TTC549 (cell line): ENCODE results near the gene KRTAP10-12.

Experiments
- FAIRE-seq: peaks from 2 replicates; lab custom pipeline; 2012; peaks lifted over from hg19 to GRCh38; lab: Jason Lieb, UNC

KRTAP10-12 gene

DNA sequence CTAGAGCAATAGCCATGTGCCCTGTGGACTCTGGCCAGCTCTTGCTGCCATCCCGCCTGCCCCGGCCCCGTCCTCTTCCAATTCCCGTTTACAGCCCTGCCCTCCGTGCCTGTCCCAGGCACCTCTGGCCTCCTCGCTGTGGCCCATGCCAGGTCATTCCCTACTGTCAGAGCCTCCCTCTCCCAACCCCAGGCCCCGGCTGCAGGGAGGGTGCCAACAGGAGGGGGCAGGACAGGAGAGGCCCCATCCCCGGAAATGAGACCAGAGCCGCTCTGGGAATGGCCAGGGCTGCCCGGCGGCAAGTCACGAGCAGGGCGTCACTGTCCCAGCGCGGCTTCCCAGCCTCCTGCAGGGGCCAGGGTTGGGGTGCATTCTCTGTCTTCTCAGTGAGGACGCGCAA, 37.9 kb downstream of the KRTAP10-12 start:
- no peak for FAIRE-seq

DNA sequence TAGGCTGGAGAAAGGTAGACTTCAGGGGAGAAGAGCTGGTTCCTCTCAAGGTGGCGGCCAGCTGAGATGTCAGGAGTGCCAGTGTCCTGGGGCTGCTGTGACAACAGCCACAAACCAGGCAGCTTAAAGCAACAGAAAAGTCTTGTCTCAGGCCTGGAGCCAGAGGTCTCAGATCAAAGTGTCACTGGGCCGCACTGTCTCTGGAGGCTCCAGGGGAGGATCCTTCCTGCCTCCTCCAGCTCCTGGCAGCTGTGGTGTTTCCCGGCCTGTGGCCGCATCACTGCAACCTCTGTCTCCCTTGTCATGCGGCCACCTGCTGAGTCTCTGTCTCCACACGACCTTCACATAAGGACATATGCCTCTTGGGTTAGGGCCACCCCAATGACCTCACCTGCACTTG, 38.8 kb downstream of the KRTAP10-12 start:
- no peak for FAIRE-seq

DNA sequence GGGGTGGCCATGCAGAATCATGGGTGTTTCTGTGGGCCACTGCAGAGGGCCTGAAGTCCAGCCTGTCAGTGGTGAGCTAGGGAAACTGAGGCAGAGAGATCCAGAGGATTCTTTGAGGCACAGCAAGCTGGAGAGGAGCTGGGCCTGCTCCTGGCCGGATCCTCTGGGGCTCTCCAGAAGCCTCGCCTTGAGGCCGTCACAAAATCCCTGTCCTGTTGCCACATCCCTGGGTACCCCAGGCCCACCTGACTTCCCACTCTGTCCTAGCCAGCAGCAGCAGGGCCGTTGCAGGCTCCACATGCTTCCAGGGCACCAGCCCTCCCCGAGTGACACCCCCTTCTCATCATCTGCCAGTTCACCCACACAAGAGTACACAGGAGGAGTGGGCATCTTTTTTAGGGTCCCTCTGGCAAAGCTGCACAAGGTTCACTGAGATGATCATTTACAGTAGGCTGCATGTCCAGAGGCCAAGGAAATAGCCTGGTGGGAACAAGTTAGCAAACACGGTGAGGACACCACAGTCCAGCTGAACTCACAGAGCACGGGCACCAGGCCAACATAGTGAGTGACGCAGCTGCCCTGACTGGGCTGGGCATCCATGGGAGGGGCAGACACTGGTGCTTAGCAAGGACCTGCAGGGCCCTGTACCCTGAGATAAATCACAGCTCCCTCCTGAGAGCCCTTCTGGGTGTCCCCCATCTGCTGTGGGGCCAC, 39.5 kb downstream of the KRTAP10-12 start:
- FAIRE-seq, result no peak

DNA sequence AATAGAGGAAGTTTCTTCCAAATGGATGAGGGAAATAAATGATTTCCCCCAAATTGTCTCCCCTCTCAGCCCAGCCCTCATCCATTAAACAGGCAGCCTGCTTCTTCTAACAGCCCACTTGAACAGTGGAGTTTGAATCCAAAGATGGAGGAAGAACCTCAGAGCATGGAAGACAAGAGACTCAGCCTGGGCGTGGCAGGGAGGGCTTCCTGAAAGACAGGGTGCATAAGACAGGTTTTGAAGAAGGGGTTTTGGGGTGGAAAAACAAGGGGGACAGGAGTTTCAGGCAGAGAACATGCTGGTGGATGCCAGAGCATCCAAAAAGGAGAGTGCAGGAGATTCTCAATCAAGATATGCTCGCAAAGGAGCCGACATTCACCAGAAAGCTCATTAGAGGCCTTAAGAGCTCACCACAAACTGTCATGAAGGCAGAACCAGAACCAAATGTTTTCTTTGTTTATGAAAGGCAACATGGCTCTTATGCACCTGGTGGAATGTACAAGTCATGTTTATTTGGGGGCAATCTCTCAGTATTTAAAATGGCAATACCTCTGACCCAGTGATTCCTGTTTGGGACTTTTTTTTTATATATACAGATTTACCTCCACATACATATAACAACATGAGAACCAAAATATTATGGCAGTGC, 40.9 kb downstream of the KRTAP10-12 start:
- no peak for FAIRE-seq

DNA sequence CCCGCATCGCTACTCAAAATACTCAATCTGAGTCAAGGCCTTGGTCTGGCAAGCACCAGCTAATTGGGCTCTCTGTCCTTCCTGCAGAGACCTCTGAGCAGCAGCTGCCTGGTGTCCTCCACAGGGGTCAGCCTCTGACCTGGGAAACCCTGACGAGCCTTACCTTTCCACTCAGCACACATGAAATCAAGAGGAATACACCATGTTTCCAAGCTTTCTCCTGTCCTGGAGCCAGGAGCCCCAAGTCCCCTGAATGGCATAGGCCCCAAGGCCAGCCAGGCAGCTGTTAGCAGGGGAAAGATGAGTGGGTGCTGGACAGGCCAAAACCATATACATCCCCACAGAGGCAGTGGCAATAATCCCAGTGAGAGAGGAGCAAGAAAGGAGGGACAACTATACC, 41.6 kb downstream of the KRTAP10-12 start:
- FAIRE-seq, result no peak

DNA sequence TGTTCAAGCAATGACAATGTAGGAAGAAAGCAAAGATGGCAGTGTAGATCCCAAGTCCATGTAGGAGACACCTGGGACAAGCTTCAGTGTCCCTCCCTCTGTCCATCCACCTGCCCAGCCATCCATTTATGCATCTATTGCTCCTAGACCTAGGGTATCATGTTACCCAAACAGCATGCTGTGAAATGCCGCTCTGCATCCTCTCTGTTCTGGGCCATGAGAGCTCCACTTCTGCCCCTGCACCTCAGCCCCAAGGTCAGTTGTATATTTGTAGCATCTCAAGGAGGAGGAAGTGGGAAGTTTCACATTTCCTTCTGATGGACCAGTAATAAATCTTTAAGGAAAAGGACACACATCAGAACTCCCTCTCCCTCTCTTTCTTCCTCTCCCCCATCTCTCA, 42.3 kb downstream of the KRTAP10-12 start:
- FAIRE-seq, result no peak

DNA sequence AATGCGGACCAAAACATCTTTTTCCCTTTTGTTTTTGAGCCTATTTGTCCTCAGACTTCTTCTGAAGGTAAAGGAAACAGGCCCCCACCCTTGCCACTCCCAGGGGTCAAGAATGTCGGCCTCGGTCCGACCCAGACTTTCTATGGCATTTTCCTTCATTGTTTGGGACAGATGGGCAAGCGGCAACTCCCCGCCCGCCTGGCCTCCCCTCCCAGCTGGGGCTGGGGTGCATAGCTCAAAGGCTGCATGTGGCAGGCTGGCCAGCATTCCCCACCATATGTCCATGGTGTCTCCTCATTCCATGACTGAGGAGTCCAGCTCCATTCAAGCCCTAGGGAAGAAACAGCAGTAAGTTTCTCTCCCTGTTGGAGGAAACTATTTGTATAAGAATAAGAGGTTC, 43.8 kb downstream of the KRTAP10-12 start:
- FAIRE-seq, result no peak

DNA sequence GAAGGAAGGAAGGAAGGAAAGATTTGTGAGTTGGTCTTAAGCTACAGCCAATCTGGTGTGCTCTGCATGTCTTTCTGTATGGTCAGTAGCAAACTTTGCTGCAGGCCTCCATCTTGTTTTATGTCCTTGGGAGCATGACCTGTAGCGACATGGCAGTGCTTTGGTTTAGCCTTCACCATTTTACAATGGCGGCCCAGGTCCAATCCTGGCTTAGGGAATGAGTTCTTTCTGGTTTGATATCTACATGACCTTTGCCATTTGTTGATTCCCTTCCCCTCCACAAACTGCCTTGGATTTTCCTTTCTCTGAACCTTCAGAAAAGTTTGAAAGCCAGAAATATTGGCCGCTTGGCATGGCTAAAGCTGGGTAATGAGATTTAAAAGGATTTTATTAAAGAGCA, 44.9 kb downstream of the KRTAP10-12 start:
- FAIRE-seq, result no peak

DNA sequence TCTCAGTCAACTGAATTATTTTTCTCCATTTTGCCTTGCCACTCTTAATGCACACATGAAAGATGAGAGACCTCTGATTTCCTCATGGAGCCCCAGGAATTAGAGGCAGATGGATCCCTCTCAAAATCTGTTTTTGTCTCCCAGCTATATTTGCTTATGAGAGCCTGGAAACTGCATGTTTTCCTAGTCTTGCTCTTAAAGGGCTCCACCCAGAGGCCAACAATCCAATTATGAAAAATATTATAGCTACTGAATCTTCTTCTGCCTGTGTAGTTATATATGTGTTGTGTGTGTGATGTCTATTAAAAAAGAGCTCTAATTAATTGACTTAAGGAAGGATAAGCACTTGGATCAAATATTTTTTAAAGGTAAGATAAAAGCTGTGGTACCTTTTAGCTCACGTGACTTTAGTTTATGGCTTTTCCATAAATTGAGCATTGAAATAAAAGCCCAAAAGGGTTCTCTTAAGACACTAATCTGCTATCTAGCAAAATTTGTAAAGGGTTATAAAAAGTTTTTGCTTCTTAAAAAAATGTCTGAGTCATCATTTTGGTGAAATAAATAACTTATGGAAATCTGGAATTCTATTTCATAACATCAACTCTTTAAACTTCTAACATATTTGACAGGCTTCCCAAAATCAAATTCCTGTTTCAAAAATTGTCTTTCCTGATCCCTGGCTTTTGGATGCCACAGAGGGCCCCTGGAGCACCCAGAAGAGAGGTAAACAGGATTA, 45.6 kb downstream of the KRTAP10-12 start:
- FAIRE-seq, result peak; percentile 9
